NCI-H446 (cell line): ENCODE results near the gene NCAM2.
A peak's percentile ranks its signal among the peaks of the same experiment; 100 is the strongest.

ENCODE experiments used
- DNase-seq, 2 experiments: peaks; one replicate each; lab custom pipeline; 2025; lab: John Stamatoyannopoulos, UW

The NCAM2 gene

GRCh38 chr21:21213297-21213696, 215.1 kb downstream of the NCAM2 start:
- DNase-seq: no peak

GRCh38 chr21:21216047-21216446, 217.8 kb downstream of the NCAM2 start:
- peak; percentile 63 to 88 for DNase-seq

- no peak for DNase-seq
These were observed 228.3 kb downstream of the NCAM2 start for GRCh38 chr21:21226472-21226871.

GRCh38 chr21:21230672-21231071, 232.5 kb downstream of the NCAM2 start:
- DNase-seq: no peak

GRCh38 chr21:21231913-21232312, 233.7 kb downstream of the NCAM2 start:
- DNase-seq: no peak

- DNase-seq: peak; percentile 50 to 77
These were observed 234.1 kb downstream of the NCAM2 start for GRCh38 chr21:21232320-21232719.

- peak in 1 of 2 experiments; percentile 25 for DNase-seq
These were observed 234.8 kb downstream of the NCAM2 start for GRCh38 chr21:21233051-21233450.

GRCh38 chr21:21236996-21237395, 238.8 kb downstream of the NCAM2 start:
- no peak for DNase-seq

GRCh38 chr21:21238629-21239400, 240.6 kb downstream of the NCAM2 start:
- DNase-seq: no peak

GRCh38 chr21:21241391-21241790, 243.2 kb downstream of the NCAM2 start:
- DNase-seq: peak; percentile 61 to 84

GRCh38 chr21:21246007-21246406, 247.8 kb downstream of the NCAM2 start:
- no peak for DNase-seq

GRCh38 chr21:21247424-21247823, 249.2 kb downstream of the NCAM2 start:
- no peak for DNase-seq

- DNase-seq: no peak
These were observed 263.8 kb downstream of the NCAM2 start for GRCh38 chr21:21262048-21262447.

- no peak for DNase-seq
These were observed 269.9 kb downstream of the NCAM2 start for GRCh38 chr21:21268061-21268471.

- no peak for DNase-seq
These were observed 270.7 kb downstream of the NCAM2 start for GRCh38 chr21:21268885-21269284.

- DNase-seq: no peak
These were observed 281.1 kb downstream of the NCAM2 start for GRCh38 chr21:21279193-21279901.

GRCh38 chr21:21283810-21284209, 285.6 kb downstream of the NCAM2 start:
- no peak for DNase-seq

- no peak for DNase-seq
These were observed 288.1 kb downstream of the NCAM2 start for GRCh38 chr21:21286170-21286798.

GRCh38 chr21:21290751-21291150, 292.5 kb downstream of the NCAM2 start:
- DNase-seq: no peak

- DNase-seq: no peak
These were observed 293.8 kb downstream of the NCAM2 start for GRCh38 chr21:21291883-21292569.

- DNase-seq: no peak
These were observed 297.1 kb downstream of the NCAM2 start for GRCh38 chr21:21295303-21295702.

- no peak for DNase-seq
These were observed 299.0 kb downstream of the NCAM2 start for GRCh38 chr21:21297211-21297610.
